Measurements from ENCODE around the gene LYST. TPM values are rescaled to one million over a fixed set of nuclear protein-coding genes. Genes with fewer than 3 reads are reported as not detected.

The LYST gene
- polyA plus RNA-seq, 3 donors: 46.3 to 128 (median 67.9) TPM

DNA sequence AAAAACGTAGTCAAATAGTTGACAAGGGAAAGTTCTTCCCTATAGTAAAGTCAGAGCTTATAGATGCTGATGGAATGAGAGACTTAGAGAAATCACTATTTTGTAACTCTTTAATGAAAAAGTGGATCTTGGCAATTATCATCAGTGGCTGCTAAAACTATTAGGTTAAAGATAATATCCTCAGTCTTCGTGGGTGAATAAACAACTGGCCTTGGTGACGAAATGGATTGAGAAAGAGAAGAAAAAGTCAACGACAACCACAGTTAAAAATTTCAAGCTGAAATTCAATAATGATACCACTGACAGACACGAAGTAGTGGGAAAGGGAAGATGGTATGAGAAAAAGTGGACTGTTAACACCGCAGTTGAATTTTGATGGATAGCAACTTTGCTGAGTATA is 127.1 kb downstream of the LYST start:
- Histone ChIP-seq H4K20me1 (ENCODE audit: insufficient read depth, low read length) (peaks cover 98% of the 10 kb centered on the region), H3K4me3 (replicated peaks in 1 of 3; ENCODE audit: low read depth in 2 of 3, low read length in 3 of 3) (no peak overlapping the region), H3K79me2 (ENCODE audit: insufficient read depth, low read length) (peaks cover 55% of the 10 kb centered on the region), H3K4me2 (replicated peaks; ENCODE audit: extremely low read depth, low read length, poor library complexity, severe bottlenecking) (no peak overlapping the region), H3K9me3 (replicated peaks in 1 of 2; ENCODE audit: control insufficient read depth in 1 of 2, insufficient read depth in 1 of 2, low read length in 2 of 2) (no peaks in the 10 kb centered on the region), H3K27me3 (ENCODE audit: control insufficient read depth in 2 of 2, insufficient read depth in 2 of 2, low read length in 2 of 2) (no peaks in the 10 kb centered on the region), H3K4me1 (ENCODE audit: control insufficient read depth in 1 of 2, insufficient read depth in 2 of 2, low read length in 2 of 2) (no peaks in the 10 kb centered on the region), H3K36me3 (replicated peaks in 1 of 2; ENCODE audit: control insufficient read depth in 1 of 2, insufficient read depth in 2 of 2, low read length in 2 of 2) (peaks cover 98% of the 10 kb centered on the region in 2 donors), H3K9ac (ENCODE audit: insufficient read depth, low read length, poor library complexity, severe bottlenecking) (no peak overlapping the region), H3K27ac (ENCODE audit: low read depth in 1 of 2, low read length in 2 of 2) (peak overlapping the region in 1 of 2 donors; percentile 28), H2AFZ (ENCODE audit: insufficient read depth, low read depth, low read length, poor library complexity, severe bottlenecking) (no peak overlapping the region)
- Mint-ChIP-seq H3K4me1 (no peaks in the 10 kb centered on the region), H3K27ac (peak overlapping the region in 2 of 7 donors; percentile 9 to 60), H3K27me3 (ENCODE audit: low read depth in 3 of 3) (no peaks in the 10 kb centered on the region), H3K9me3 (no peaks in the 10 kb centered on the region), H3K4me3 (no peak overlapping the region), H3K36me3 (peaks cover 76 to 77% of the 10 kb centered on the region in 2 donors)
- TF ChIP-seq, protein P1, sequence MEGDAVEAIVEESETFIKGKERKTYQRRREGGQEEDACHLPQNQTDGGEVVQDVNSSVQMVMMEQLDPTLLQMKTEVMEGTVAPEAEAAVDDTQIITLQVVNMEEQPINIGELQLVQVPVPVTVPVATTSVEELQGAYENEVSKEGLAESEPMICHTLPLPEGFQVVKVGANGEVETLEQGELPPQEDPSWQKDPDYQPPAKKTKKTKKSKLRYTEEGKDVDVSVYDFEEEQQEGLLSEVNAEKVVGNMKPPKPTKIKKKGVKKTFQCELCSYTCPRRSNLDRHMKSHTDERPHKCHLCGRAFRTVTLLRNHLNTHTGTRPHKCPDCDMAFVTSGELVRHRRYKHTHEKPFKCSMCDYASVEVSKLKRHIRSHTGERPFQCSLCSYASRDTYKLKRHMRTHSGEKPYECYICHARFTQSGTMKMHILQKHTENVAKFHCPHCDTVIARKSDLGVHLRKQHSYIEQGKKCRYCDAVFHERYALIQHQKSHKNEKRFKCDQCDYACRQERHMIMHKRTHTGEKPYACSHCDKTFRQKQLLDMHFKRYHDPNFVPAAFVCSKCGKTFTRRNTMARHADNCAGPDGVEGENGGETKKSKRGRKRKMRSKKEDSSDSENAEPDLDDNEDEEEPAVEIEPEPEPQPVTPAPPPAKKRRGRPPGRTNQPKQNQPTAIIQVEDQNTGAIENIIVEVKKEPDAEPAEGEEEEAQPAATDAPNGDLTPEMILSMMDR (IDR thresholded peaks at IDR 0.05): no peak
- no CpG with 5 or more reads among the region's 6 CpGs for WGBS (ENCODE audit: insufficient coverage)
- intact Hi-C loops (cut with micrococcal nuclease): no loop called here
- no peak for DNase-seq

DNA sequence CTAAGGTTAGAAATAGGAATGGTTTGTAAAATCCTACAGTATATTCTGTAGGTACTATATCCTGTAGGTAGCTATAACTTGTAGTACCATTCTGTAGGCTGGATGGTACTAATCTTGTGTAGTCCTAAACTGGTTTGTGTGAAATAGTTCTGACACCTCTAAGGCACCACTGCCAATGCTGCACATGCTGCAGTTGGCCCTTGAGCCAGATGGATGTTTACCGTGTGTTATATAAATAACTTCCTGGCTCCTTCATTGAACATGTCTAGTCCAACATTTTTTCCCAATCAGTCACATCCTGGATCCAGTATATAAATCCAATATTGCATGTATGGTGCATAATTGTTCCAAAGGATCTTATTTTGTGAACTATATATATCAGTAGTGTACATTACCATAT is 127.6 kb downstream of the LYST start:
- TF ChIP-seq, protein P1 (IDR thresholded peaks at IDR 0.05): no peak
- Histone ChIP-seq H3K9me3 (replicated peaks in 1 of 2; ENCODE audit: control insufficient read depth in 1 of 2, insufficient read depth in 1 of 2, low read length in 2 of 2) (no peaks in the 10 kb centered on the region), H3K36me3 (replicated peaks in 1 of 2; ENCODE audit: control insufficient read depth in 1 of 2, insufficient read depth in 2 of 2, low read length in 2 of 2) (peaks cover 96% of the 10 kb centered on the region in 2 donors), H3K27me3 (ENCODE audit: control insufficient read depth in 2 of 2, insufficient read depth in 2 of 2, low read length in 2 of 2) (no peaks in the 10 kb centered on the region), H3K9ac (ENCODE audit: insufficient read depth, low read length, poor library complexity, severe bottlenecking) (no peak overlapping the region), H3K4me2 (replicated peaks; ENCODE audit: extremely low read depth, low read length, poor library complexity, severe bottlenecking) (no peak overlapping the region), H4K20me1 (ENCODE audit: insufficient read depth, low read length) (peaks cover 97% of the 10 kb centered on the region), H3K79me2 (ENCODE audit: insufficient read depth, low read length) (peaks cover 50% of the 10 kb centered on the region), H3K4me3 (replicated peaks in 1 of 3; ENCODE audit: low read depth in 2 of 3, low read length in 3 of 3) (no peak overlapping the region), H2AFZ (ENCODE audit: insufficient read depth, low read depth, low read length, poor library complexity, severe bottlenecking) (no peak overlapping the region), H3K27ac (ENCODE audit: low read depth in 1 of 2, low read length in 2 of 2) (no peak overlapping the region), H3K4me1 (ENCODE audit: control insufficient read depth in 1 of 2, insufficient read depth in 2 of 2, low read length in 2 of 2) (no peaks in the 10 kb centered on the region)
- Mint-ChIP-seq H3K36me3 (peaks cover 72 to 73% of the 10 kb centered on the region in 2 donors), H3K27me3 (ENCODE audit: low read depth in 3 of 3) (no peaks in the 10 kb centered on the region), H3K4me3 (no peak overlapping the region), H3K4me1 (no peaks in the 10 kb centered on the region), H3K9me3 (no peaks in the 10 kb centered on the region), H3K27ac (no peak overlapping the region)
- intact Hi-C loops (cut with micrococcal nuclease): no loop called here
- no peak for DNase-seq
- WGBS (ENCODE audit: insufficient coverage): no CpG with 5 or more reads among the region's 1 CpG

Data from CD14-positive monocyte (primary cell).